ENCODE data around the gene PPP1R14B.
A peak's percentile ranks its signal among the peaks of the same experiment; 100 is the strongest.

GRCh38 chr11:64207256-64208085, 39.3 kb downstream of the PPP1R14B start:
- TF ChIP-seq EZH2 (IDR thresholded peaks at IDR 0.05; ENCODE audit: borderline replicate concordance, low read depth, low read length, severe bottlenecking) (no peak), CTCF (IDR thresholded peaks at IDR 0.05; ENCODE audit: extremely low read depth in 1 of 2, insufficient read depth in 1 of 2, low read depth in 1 of 2, low read length in 2 of 2) (no peak), POLR2AphosphoS5 (IDR thresholded peaks at IDR 0.05; ENCODE audit: insufficient read depth, low read depth, low read length) (peak; percentile 74), POLR2A (IDR thresholded peaks at IDR 0.05; ENCODE audit: low read depth, low read length) (peak; percentile 68), JUN (IDR thresholded peaks at IDR 0.05; ENCODE audit: borderline replicate concordance, insufficient read depth, insufficient read length, low read depth) (peak; percentile 37)
